Measurements from ENCODE around the gene IL1B. TPM values are rescaled to one million over a fixed set of nuclear protein-coding genes. Genes with fewer than 3 reads are reported as not detected.

Gene IL1B
- total RNA-seq, 1 experiment from 2014 or later, result 5.4 TPM

- Mint-ChIP-seq H3K4me3 (ENCODE audit: unreplicated experiment) (no peak overlapping the region), H3K36me3 (ENCODE audit: insufficient read depth, unreplicated experiment) (peaks cover 6% of the 10 kb centered on the region), H3K4me1 (ENCODE audit: insufficient read depth, unreplicated experiment) (peaks cover 9% of the 10 kb centered on the region), H3K27me3 (ENCODE audit: insufficient read depth, unreplicated experiment) (no peaks in the 10 kb centered on the region), H3K27ac (ENCODE audit: low read depth, unreplicated experiment) (peak overlapping the region; percentile 19), H3K9me3 (ENCODE audit: unreplicated experiment) (no peaks in the 10 kb centered on the region)
- intact Hi-C loops (cut with micrococcal nuclease), result no loop called here
- TF ChIP-seq, protein P1, sequence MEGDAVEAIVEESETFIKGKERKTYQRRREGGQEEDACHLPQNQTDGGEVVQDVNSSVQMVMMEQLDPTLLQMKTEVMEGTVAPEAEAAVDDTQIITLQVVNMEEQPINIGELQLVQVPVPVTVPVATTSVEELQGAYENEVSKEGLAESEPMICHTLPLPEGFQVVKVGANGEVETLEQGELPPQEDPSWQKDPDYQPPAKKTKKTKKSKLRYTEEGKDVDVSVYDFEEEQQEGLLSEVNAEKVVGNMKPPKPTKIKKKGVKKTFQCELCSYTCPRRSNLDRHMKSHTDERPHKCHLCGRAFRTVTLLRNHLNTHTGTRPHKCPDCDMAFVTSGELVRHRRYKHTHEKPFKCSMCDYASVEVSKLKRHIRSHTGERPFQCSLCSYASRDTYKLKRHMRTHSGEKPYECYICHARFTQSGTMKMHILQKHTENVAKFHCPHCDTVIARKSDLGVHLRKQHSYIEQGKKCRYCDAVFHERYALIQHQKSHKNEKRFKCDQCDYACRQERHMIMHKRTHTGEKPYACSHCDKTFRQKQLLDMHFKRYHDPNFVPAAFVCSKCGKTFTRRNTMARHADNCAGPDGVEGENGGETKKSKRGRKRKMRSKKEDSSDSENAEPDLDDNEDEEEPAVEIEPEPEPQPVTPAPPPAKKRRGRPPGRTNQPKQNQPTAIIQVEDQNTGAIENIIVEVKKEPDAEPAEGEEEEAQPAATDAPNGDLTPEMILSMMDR (IDR thresholded peaks at IDR 0.05; ENCODE audit: unreplicated experiment), result no peak
- DNase-seq (ENCODE audit: unreplicated experiment), result no peak
- ChIA-PET POLR2A (interaction anchor here (0.7 to 1.4 kb wide), 3 partner anchors 36 to 137 kb away, joined by 3 to 4 read pairs (median 3); no protein-coding TSS in a partner anchor), CTCF (interaction anchor here (0.6 to 1.3 kb wide), 6 partner anchors 12 to 227 kb away, joined by 3 to 7 read pairs (median 4); no protein-coding TSS in a partner anchor)
- BruUV-seq (replicated peaks), result no TSS peak
Measured at GRCh38 chr2:112829961-112830681, 6.5 kb downstream of the IL1B start.

DNA sequence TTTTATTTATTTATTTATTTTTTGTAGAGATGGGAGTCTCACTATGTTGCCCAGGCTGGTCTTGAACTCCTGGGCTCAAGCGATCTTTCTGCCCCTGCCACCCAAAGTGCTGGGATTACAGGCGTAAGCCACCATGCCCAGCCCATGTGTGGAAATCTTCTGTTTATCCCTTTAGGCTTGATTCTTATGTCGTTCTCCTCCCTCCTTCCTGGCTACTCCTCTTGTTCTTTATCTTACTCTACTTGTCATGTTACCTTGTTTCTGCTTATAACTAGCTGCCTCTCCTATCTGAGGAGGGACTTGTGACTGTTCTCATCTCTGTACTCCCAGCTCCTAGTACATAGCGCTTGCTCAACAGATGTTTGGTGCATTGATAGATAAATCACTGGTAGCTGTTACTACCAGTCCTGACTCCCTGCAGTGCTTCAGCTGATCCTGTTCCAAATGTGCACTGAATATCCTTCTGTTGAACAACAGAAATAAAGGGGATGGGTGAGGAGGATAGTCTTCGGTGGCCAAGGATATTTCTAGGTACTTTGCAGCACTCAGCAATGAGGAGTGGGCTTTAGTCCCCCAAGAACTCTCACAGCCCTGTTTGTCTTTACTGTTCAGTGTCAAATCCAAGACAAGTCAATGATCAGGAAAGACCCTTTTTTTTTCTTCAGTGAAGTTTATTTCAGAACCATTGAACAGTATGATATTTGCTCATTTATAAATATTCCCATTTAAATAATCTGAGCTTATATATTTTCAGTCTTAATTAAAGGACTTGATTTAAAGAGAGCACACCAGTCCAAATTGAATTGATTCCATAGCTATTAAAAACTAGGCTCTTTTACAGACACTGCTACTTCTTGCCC is 7.2 kb downstream of the IL1B start:
- BruUV-seq (replicated peaks), result no TSS peak
- intact Hi-C loops (cut with micrococcal nuclease), result no loop called here
- Mint-ChIP-seq H3K27me3 (ENCODE audit: insufficient read depth, unreplicated experiment) (no peaks in the 10 kb centered on the region), H3K4me3 (ENCODE audit: unreplicated experiment) (no peak overlapping the region), H3K4me1 (ENCODE audit: insufficient read depth, unreplicated experiment) (peaks cover 15% of the 10 kb centered on the region), H3K36me3 (ENCODE audit: insufficient read depth, unreplicated experiment) (peaks cover 6% of the 10 kb centered on the region), H3K27ac (ENCODE audit: low read depth, unreplicated experiment) (no peak overlapping the region), H3K9me3 (ENCODE audit: unreplicated experiment) (no peaks in the 10 kb centered on the region)
- ChIA-PET POLR2A (interaction anchor here (0.7 to 1.4 kb wide), 2 partner anchors 36 to 136 kb away, joined by 3 to 4 read pairs; no protein-coding TSS in a partner anchor), CTCF (interaction anchor here (0.6 to 1.3 kb wide), 4 partner anchors 11 to 228 kb away, joined by 3 to 7 read pairs (median 4); no protein-coding TSS in a partner anchor)
- no peak for DNase-seq (ENCODE audit: unreplicated experiment)
- TF ChIP-seq, protein P1 (IDR thresholded peaks at IDR 0.05; ENCODE audit: unreplicated experiment), result no peak

GRCh38 chr2:112828251-112828691 is 8.3 kb downstream of the IL1B start:
- Mint-ChIP-seq H3K27me3 (ENCODE audit: insufficient read depth, unreplicated experiment) (no peaks in the 10 kb centered on the region), H3K27ac (ENCODE audit: low read depth, unreplicated experiment) (no peak overlapping the region), H3K4me3 (ENCODE audit: unreplicated experiment) (no peak overlapping the region), H3K4me1 (ENCODE audit: insufficient read depth, unreplicated experiment) (peaks cover 15% of the 10 kb centered on the region), H3K36me3 (ENCODE audit: insufficient read depth, unreplicated experiment) (peaks cover 6% of the 10 kb centered on the region), H3K9me3 (ENCODE audit: unreplicated experiment) (no peaks in the 10 kb centered on the region)
- DNase-seq (ENCODE audit: unreplicated experiment), result no peak
- ChIA-PET CTCF (no interaction called here), POLR2A (interaction anchor here (1.4 kb wide), 1 partner anchor 35 kb away, joined by 4 read pairs; no protein-coding TSS in a partner anchor)
- TF ChIP-seq, protein P1 (IDR thresholded peaks at IDR 0.05; ENCODE audit: unreplicated experiment), result no peak
- BruUV-seq (replicated peaks), result no TSS peak
- intact Hi-C loops (cut with micrococcal nuclease), result no loop called here
